HTR-8/SVneo (cell line): ENCODE results near the gene POTEJ.
"Not testable (repeated sequence)": the region's sequence is repeated elsewhere in the genome, so short reads cannot be mapped to it uniquely, and the experiment has no call there.

Experiments
- DNase-seq: peaks from one replicate; pipeline ENCODE4 v3.0.0; 2011; ENCODE audit warnings: low spot score, mixed read lengths; ENCODE audit not compliant: insufficient read length
- FAIRE-seq: peaks from 2 replicates; lab custom pipeline; 2011; peaks lifted over from hg19 to GRCh38; lab: Jason Lieb, UNC

POTEJ gene

DNA sequence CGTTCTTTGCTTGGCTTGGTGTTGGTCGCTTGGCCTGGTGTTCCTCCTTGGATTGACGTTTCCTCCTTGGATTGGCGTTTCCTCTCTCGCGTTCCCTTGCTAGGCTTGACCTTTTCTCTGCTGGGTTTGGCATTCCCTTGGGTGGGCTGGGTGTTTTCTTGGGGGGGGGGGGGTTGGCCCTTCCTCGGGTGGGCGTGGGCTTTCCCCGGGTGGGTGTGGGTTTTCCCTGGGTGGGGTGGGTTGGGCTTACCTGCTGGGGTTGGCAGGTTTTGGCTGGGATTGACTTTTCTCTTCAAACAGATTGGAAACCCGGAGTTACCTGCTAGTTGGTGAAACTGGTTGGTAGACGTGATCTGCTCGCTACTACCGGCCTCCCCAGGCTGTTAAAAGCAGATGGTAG is at the start of gene POTEJ:
Gene POTEJ, plus strand, starts transcription at position 301 of the 400 bp plus-strand sequence. Its CDS starts 93 bp downstream, at position 394.
- not testable (repeated sequence) for DNase-seq, FAIRE-seq

DNA sequence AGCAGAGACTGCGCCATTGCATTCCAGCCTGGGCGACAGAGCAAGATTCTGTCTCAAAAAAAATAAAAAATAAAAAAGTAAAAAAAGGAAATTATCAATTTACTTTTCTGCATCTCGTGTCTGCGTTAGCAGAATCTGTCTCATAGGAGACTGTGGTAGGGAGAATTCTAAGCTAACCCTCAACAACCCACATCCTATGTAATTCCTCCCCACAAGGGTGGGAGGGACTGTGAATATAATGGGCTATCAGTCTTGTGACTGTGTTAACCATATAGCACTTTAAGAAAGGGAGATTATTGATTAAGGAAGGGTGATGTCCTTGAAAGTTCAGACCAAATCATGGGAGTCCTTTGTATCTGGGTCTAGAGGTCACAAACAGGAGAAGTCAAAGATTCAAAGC is 45.1 kb upstream of the POTEJ start:
- not testable (repeated sequence) for FAIRE-seq, DNase-seq

DNA sequence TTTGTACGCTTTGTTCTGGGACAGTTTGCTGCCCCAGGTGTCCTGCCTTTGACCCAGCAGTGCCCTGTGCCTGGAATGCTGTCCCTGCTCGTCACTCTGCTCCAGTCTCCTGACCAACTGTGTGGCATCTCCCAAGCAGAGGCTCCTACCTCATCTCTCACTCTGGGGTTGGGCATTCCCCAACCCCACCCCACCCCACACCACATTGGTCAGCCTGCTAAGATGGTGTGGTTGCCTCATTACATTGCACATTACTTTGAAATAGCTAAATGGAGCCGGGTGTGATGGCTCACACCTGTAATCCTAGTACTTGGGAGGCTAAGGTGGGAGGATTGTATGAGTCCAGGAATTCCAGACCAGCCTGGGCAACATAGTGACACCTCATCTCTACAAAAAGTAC is 39.3 kb upstream of the POTEJ start:
- FAIRE-seq, result not testable (repeated sequence)

DNA sequence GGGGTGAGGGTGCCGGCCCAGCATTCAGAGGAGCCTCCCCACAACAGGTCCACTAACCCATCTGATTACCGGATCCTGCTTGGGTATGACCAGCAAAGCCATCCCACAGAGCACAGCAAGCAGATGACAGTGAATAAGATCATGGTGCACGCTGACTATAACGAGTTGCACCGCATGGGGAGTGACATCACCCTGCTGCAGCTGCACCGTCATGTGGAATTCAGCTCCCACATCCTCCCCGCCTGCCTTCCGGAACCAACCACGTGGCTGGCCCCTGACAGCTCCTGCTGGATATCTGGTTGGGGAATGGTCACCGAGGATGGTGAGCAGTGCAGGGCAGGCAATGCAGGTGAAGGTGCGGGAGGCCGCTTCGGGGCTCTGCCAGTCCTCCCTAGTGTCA is 37.0 kb upstream of the POTEJ start:
- not testable (repeated sequence) for FAIRE-seq, DNase-seq

More for the DNA sequence above, 39.3 kb upstream of the POTEJ start:
- not testable (repeated sequence) for DNase-seq

DNA sequence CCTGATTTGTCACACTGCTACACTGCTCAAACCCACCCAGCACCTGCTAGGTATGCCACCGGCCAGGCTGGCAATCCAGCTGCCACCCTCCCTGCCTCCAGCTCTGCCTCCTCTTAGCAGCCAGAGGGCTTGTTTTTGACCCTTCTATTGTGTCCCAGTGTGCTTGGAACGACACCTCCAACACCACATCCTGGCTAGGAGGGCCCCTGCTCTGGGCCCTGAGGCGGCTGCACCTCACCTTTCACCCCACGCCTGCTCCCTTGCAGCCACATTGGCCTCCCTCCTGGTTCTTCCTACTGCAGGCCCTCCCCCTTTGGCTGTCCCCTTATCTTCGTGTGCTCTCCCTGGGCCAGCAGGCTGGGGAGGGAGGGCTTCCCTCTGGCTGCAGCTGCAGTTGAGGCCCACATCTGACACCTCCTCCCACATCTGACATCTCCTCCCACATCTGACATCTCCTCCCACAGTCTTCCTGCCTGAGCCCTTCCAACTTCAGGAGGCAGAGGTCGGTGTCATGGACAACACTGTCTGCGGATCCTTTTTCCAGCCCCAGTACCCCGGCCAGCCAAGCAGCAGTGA is 34.9 kb upstream of the POTEJ start:
- peak; percentile 81 for FAIRE-seq
- not testable (repeated sequence) for DNase-seq

DNA sequence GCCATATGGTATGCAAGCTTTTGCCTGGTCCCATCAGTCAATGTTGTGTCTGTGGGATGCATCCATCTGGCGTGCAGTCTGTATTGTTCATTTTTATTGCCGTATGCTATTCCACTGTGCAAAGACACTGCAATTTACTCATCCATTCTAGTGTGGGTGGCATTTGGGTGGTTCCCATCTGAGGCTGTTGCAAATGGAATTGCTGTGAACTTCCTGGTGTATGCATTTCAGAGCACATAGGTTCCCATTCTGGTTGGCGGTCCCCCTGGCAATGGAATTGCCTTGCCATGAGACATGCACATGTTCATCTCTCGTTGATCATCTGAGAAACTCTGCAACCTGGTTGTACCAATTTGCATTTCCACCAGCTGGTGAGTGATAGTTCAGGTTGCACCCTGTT is 33.7 kb upstream of the POTEJ start:
- FAIRE-seq, result peak; percentile 38
- not testable (repeated sequence) for DNase-seq

DNA sequence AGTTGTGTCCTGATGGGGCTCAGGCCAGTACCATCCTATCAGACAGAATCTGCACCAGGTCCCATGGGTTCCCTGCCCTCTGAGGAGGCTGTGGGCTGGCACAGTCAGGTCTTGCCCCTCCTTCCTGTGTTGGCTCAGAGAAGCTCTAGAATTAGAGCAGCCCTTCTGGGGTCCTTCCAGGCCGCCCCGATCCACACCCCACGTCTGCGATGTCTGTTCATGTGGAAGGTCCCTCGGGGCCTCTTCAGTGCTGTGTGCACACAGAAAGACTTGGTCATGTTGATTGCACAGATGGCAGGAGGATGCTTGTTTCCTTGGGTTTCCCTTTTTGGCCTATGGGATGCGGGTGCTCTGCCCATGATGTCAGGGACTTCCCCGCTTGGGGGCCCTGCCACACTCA is 32.1 kb upstream of the POTEJ start:
- FAIRE-seq, DNase-seq: not testable (repeated sequence)

DNA sequence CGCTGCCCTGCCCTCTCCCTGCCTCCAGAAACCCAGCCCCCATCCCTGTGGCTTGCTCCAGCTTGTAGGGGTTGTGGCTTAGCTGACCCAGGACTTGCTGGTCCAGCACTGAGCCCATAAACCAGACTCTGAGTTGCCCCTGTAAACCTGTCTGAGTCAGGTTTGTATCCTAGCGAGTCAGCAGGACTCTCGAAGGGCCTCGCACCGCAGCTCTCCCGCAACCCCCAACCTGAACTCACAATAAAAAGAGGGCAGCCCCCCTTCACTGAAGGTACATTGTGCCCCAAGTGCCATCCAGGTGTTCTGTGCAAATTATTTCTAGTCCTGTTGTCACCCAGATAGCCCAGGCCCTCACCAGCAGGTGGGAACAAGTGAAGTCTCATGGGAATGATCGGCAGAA is 29.7 kb upstream of the POTEJ start:
- DNase-seq, FAIRE-seq: not testable (repeated sequence)

DNA sequence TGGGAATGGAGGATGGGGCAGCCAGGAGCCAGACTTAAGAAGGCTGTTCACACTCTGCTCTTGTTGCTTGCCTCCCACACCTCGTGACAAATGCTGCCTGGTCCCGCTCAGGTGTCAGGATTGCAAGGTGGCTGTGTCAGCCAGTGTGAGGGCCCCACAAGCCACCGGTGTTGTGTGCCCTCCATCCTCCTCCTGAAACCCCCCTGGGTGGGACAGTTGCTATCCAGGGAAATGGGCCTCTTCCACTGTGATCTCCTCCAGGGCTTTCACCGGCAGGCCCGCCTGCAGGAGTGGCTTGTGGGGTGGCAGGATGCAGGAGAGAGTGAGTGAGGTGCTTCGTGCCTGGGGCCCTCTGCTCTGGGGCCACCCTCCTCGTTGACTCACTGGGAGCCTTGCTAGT is 28.3 kb upstream of the POTEJ start:
- FAIRE-seq, DNase-seq: not testable (repeated sequence)

DNA sequence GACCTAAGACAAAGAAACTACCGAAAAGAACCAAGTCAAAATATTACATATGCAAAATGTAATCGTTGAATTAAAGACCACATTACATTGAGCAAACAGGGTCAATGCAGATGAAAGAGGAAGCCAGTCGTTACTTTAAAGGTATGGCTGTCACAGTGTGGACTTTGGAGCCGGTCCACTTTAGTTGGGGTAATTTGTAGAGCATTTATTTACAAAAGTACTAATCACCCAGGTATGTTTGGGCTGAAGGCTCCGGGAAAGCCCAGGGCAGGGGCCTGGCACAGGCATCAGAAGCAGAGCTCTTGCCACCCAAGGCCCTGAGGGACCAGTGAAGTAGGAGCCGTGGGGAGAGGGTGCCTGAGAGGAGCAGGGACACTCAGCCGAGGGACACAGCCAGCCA is 27.7 kb upstream of the POTEJ start:
- DNase-seq, FAIRE-seq: not testable (repeated sequence)

DNA sequence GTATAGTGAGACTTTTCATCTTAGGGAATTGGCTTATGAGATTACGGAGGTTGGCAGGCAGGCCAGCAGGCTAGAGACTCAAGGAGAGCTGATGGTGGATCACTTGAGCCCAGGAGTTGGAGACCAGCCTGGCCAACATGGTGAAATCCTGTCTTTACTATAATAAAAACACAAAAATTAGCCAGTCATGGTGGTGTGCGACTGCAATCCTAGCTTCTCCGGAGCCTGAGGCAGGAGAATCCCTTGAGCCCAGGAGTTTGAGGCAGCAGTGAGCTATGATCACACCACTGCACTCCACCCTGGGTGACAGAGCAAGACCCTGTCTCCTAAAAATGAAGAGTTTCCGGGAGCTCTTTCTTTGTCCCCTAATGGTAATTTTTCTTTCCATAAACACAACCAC is 26.5 kb upstream of the POTEJ start:
- FAIRE-seq, DNase-seq: not testable (repeated sequence)

DNA sequence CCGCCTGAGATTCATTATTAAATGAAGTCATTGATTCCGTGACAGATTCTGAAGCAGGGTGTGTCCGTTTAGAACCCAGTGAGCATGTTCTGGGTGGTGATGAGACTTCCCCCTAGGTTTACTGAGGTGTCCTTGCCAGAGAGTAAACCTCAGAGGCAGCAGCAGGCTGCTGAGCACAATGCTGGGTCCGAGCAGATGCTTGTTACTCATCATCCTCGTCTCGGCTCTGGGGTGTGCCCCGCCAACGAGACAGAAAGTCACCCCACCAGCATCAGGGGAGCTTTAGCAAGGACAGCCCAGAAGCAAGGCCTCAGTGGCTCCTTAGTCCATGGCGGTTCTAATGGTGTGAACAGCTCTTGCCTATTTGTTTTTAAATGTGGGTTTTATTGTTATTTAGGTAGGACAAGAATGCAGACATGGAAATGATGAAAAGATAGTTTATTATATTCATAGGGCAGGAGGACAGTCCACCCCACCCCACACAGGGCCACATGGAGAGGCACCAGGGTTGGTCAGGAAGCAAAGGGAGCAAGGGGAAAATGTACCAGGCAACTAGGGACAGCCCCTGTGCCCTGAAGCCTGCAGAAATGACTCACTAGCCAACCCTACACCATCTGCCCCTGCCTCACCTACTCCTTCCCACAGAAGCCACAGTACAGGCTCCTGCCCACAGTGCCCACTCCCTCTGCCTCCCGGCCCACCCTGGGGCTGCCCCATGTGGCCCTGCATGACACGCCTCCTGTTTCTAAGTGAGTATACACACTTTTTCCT is 22.4 kb upstream of the POTEJ start:
- not testable (repeated sequence) for DNase-seq, FAIRE-seq

DNA sequence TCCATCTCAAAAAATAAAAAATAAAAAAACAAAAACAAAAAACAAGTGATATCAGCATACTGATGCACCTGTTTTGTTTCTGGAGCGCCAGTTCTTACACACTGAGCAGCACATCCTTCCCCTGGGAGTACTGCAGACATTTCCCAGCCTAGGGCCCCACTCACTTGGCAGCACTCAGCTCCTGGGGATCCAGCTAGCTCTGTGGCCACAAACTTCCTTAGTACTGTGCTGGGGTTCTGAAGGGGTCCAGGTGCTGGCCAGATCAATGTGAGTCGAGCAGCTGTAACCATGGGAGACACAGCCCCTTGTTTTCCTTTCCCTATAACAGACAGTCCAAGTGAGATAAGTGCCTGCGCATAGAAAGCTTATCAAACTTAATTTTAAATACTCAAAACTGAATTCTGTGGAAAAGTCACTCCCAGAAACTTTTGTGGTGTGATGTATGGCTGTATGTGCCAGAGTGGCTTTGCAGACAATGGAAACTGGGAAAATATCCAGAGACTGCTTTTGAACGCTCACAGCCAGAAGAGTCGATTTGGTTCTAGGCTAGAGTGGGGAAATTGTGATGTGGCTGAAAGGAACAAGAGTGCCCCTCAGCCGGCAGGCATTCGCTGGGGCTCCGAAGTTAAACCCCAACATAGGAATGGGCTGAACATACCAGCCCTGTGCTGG is 20.9 kb upstream of the POTEJ start:
- FAIRE-seq, DNase-seq: not testable (repeated sequence)

DNA sequence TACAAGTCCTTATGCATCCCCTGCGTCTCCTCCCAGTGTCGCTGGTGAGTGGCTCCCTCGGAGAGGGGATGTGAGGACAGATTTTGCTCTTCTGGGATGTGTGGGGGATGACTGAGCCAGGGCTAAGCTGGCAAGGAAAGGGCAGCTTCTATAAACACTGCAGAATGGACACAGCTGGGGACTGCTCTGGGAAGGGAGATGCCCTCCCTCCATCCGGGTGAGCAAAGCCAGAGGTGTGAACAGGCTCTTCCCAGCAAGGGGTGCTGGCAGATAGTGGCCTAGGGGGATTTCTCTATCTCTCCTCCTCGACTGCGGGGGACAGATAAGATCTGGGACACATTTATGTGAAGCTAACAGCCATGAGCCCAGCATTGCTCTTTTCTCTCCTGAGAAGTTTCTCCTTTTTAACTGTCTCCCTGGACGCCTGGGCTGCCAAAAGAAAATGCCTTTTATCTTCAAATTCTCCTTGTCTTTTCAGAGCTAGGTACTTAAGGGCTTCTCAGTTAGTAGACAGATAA is 20.3 kb upstream of the POTEJ start:
- not testable (repeated sequence) for DNase-seq, FAIRE-seq

DNA sequence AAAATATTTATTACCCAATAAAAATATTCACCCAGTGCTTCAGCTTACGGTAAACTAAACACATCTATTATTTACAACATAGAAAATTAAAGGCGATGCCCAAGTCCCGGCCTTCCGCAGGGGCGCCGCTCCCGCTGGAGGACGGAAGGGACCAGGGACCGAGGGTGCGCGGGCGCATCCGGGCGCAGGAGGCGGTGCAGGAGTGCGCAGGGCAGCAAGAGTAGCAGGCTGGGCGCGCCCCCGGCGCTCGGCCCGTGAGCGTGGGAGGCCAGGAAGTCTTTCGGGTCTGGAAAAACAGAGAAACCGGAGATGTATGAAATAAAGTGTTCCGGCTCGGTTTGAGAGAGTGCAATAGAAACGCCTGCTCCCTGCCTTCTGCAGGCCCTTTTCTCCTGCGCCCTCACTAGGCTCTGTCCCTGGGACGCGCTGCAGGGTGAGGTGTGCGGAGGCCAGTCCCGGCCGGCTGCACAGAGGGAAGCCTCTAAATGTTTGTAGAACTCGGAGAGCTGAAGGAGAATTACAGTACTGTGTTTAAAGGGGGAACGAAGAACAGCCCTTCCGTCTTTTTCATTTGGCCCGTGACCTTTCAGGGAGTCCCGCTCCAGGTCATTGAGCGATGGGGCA is 18.3 kb upstream of the POTEJ start:
- FAIRE-seq, DNase-seq: not testable (repeated sequence)

DNA sequence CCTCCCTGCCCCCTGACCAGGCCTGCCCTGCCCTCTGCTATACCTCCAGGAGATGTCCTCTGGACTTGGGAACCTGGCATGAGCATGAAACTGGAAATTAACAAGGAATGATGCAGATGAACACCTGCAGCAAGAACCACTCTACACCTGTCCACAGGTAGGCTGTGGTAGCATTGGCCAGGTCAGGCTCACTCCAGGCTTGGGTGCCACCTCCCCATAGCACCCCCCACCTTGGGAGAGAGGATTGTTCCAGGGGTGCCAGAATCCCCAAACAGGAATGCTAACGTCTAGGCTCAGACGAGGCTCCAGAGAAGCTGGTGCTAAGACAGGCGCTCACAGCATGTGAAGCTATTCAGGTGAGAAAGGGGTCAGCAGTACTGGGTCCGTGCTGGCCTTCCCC is 17.2 kb upstream of the POTEJ start:
- FAIRE-seq, DNase-seq: not testable (repeated sequence)

DNA sequence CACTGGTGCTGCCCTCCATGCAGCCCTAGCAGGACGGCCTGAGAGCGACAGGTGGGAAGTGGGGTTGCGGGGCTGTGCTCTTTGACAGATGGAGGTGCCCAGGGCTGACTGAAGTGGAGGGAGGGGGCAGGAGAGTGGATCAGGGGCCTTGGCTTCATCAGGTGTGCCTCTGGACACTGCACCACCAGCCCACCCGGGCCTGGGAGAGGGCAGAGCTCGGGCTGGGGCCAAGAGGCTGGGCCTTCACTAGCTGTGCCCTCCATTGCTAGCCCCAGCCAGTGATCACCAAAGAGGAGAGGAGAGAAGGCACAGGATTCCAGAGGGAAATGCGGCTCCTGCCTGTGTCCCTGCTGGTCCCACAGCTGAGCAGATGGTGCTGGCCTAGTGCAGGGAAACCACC is 14.5 kb upstream of the POTEJ start:
- not testable (repeated sequence) for FAIRE-seq, DNase-seq

DNA sequence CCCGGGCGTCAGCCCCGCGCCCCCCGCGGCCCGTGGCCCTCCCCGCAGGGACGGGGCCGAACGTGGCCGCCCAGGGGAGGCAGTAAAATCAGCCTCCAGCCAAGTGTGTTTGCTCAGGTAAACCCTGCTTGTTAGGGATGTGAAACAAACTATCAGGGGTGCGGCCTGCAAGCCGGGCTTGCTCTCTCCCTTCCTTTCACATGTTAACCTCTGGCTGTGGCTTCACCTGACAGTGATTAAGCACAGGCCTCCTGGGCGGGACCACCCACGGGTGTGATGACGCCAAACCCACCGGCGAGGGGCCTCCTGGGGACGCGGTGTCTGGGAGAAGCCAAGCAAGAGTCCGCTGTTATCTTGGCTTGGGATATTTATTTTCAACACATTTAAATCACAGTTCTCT is 13.2 kb upstream of the POTEJ start:
- not testable (repeated sequence) for DNase-seq, FAIRE-seq

DNA sequence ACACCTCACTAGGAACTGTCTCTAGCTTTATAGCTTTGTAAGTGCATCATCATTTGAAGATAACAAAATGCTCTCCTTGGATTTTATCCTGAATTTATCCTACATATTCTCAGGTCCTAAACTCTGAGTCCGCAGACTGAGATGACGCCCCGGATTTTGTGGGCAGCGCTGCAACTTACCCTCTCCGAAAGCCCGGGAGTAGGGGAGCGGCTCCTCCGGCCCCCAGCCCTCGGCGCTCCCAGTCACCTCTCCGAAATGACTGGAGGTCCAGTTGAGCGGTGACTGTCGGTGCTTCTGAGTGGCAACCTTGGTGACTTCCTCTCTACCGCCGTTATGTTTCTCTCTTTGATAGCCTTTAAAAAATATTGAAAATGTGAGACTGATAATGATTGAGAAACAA is 12.8 kb upstream of the POTEJ start:
- not testable (repeated sequence) for FAIRE-seq, DNase-seq

DNA sequence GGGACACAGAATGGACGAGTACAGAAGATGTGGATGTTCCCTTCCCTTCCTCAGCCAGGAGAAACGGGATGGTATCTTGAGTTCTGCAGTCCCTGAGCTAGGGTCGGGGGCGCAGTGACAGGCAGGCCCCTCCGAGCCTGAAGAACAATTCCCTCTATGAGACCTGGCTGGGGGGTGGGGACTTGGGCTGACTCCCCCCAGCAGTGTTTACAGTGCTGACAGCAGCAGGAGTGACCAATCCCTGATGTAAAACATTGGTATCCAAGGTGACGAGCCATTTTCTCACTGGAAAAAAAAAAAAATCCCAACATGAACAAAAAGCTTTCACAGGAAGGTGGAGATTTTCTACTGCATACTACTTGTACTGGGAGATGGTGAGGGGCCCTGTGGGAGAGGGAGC is 11.8 kb upstream of the POTEJ start, which contains the start of gene CFC1:
Gene CFC1, minus strand, starts transcription at position 183 of the 400 bp plus-strand sequence. CDS start 288 bp downstream, outside the sequence.
- not testable (repeated sequence) for FAIRE-seq, DNase-seq
